AG04450 (cell line): Measurements from ENCODE around the gene ENGASE. TPM values are rescaled to one million over a fixed set of nuclear protein-coding genes. Genes with fewer than 3 reads are reported as not detected.

ENCODE experiments used
- CTCF ChIA-PET: fragments of 300-600, 350-600 bp; formaldehyde crosslinking; extraction: SDS; loops from one replicate; lab custom pipeline; 2022; ENCODE audit warnings: antibody characterized with exemption, inconsistent platforms; lab: Charles Lee
- POLR2A ChIA-PET: fragments of 350-600 bp; formaldehyde crosslinking; extraction: SDS; loops from one replicate; lab custom pipeline; 2021; ENCODE audit warnings: antibody characterized with exemption, inconsistent platforms; lab: Yijun Ruan, JAX
- DNase-seq: peaks from one replicate; pipeline ENCODE4 v3.0.0-alpha.2; 2011; ENCODE audit warnings: low read depth, low spot score
- H3K27ac ChIP-seq: one replicate; pipeline ENCODE4 v1.5.1; 2012; ENCODE audit warnings: low read depth, low read length, control low read depth
- H3K27me3 ChIP-seq: one replicate; pipeline ENCODE4 v1.6.0; 2012; ENCODE audit warnings: low read length; ENCODE audit not compliant: control insufficient read depth, insufficient read depth
- H3K4me3 ChIP-seq: 2 replicates; pipeline ENCODE4 v1.5.1; 2011; ENCODE audit warnings: mild to moderate bottlenecking, low read depth, low read length, control low read depth
- H3K9me3 ChIP-seq: 2 replicates; pipeline ENCODE4 v1.5.1; 2012; ENCODE audit warnings: low read length; ENCODE audit not compliant: control insufficient read depth, insufficient read depth
- polyA plus RNA-seq: library from polyadenylated mRNA; depleted of rRNA; stranded (reverse); fragments of >200 nt; gene quantifications from 2 replicates; pipeline ENCODE4 v1.2.3, GENCODE V29; 2011
- TF ChIP-seq, protein P1 (sequence below): IDR thresholded peaks from 2 replicates; pipeline ENCODE4 v1.5.1; 2011; ENCODE audit warnings: low read depth, low read length, control low read depth, inconsistent platforms

Gene ENGASE
- polyA plus RNA-seq, 1 experiment, result 5.9 TPM

DNA sequence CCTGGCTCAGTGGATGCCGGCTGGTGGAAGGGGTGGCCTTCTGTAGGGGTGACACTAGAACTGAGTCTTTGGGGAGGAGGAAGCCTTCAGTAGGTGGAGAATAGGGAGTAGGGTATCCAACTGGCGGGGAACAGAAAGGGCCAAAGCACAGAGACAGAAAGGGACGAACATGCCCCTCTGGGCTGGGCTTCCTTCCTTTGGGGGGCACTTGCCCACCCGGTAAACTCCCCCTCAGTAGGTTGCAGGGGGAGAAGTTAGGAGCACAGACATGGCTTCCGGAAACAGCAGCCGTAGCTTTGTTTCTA lies 774 bp downstream of the ENGASE start:
- TF ChIP-seq, protein P1, sequence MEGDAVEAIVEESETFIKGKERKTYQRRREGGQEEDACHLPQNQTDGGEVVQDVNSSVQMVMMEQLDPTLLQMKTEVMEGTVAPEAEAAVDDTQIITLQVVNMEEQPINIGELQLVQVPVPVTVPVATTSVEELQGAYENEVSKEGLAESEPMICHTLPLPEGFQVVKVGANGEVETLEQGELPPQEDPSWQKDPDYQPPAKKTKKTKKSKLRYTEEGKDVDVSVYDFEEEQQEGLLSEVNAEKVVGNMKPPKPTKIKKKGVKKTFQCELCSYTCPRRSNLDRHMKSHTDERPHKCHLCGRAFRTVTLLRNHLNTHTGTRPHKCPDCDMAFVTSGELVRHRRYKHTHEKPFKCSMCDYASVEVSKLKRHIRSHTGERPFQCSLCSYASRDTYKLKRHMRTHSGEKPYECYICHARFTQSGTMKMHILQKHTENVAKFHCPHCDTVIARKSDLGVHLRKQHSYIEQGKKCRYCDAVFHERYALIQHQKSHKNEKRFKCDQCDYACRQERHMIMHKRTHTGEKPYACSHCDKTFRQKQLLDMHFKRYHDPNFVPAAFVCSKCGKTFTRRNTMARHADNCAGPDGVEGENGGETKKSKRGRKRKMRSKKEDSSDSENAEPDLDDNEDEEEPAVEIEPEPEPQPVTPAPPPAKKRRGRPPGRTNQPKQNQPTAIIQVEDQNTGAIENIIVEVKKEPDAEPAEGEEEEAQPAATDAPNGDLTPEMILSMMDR, result no peak
- Histone ChIP-seq H3K9me3 (no peaks in the 10 kb centered on the region), H3K4me3 (peak overlapping the region; percentile 67), H3K27me3 (peaks cover 2% of the 10 kb centered on the region), H3K27ac (no peak overlapping the region)
- DNase-seq, result no peak
- ChIA-PET CTCF (interaction anchor here (1.2 to 2.6 kb wide), 3 partner anchors 12 to 54 kb away, joined by 3 to 18 read pairs (median 3); no protein-coding TSS in a partner anchor), POLR2A (no interaction called here)

DNA sequence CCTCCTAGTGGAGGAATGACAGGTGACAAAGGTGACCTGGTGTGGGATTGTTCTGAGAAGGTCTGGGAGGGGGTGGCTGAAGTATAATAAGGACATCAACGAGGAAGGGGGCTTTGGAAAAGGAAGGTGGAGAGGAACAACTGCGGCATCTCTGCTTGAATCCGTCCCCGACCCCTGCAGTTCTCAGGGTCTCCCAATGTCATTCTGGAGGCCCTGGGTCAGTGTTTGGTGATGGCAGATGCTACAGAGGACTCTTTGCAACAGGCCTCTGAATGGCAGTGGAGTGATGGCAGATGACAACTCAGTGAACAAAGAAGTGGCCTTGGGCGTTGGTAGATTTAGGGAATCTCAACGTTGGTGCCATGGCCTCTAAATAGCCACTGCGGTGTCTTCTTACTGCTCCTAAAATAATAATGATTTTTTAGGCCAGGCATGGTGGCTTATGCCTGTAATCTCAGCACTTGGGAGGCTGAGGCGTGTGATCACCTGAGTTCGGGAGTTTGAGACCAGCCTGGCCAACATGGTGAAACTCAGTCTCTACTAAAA lies 1.3 kb downstream of the ENGASE start:
- ChIA-PET CTCF (interaction anchor here (2.6 kb wide), 1 partner anchor 12 kb away, joined by 18 read pairs; no protein-coding TSS in a partner anchor), POLR2A (no interaction called here)
- no peak overlapping the region for H3K27ac ChIP-seq
- DNase-seq, result no peak
- H3K9me3 ChIP-seq, result no peaks in the 10 kb centered on the region
- H3K4me3 ChIP-seq, result peak overlapping the region; percentile 67
- no peaks in the 10 kb centered on the region for H3K27me3 ChIP-seq
- TF ChIP-seq, protein P1, result no peak

DNA sequence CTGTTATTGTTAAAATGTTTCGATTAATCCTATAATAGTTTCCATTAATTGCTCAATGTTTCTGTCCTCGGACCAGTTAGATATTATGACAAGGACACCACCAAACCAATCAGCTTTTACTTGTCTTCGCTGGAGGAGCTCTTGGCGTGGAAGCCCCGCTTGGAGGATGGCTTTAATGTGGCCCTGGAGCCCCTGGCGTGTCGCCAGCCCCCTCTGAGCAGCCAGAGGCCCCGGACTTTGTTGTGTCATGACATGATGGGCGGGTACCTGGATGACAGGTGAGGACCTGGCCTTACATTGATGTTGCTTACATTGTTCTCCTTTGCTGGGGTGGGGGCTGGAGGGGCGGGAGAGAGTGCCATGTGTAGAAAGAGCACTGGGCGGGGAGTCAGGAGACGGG lies 3.0 kb downstream of the ENGASE start:
- TF ChIP-seq, protein P1, result no peak
- ChIA-PET POLR2A (no interaction called here), CTCF (interaction anchor here (1.8 kb wide), 1 partner anchor 10 kb away, joined by 6 read pairs; no protein-coding TSS in a partner anchor)
- no peaks in the 10 kb centered on the region for H3K27me3 ChIP-seq
- no peaks in the 10 kb centered on the region for H3K9me3 ChIP-seq
- H3K4me3 ChIP-seq, result no peak overlapping the region
- no peak for DNase-seq
- no peak overlapping the region for H3K27ac ChIP-seq

DNA sequence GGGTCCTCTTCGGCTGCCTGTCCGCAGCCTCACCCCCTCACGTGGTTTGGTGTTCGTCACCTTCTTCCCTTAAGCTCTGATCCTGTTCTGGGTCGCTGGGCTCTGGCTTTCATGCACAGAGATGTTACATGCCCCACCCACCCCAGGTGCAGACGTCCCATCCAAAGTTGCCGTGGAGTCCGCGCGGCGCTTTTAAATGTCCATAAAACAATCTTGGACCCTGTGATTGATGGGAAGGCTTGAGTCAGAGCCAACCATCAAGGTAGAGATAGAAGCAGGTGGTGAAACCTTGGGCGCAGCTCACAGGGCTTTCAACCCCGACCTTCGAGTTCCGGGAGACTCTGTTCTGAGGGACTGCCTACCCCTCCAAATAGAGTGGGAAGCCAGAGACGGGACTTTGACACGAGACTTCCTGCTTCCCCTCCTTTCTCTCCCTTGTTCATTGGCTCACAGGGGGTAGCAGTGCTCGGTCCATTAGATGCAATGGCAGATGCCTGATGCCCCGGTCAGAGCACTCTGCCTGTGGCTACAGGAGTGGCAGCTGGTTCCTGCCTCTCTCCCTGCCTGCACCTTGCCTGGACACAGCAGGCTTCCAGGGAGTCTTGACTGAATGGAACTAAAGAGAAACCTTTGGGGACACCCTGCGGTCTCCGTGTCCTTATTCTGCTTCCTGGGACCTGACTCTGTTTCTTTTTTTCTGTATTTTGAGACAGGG lies 4.0 kb downstream of the ENGASE start:
- ChIA-PET POLR2A (no interaction called here), CTCF (interaction anchor here (0.8 to 1.8 kb wide), 3 partner anchors 9 to 33 kb away, joined by 3 to 6 read pairs (median 4); no protein-coding TSS in a partner anchor)
- Histone ChIP-seq H3K27ac (no peak overlapping the region), H3K9me3 (no peaks in the 10 kb centered on the region), H3K4me3 (no peak overlapping the region), H3K27me3 (no peaks in the 10 kb centered on the region)
- DNase-seq, result no peak
- TF ChIP-seq, protein P1, result no peak
